HG03045 (cell line): ENCODE measurements around the gene PRR18.

Experiments used
- ATAC-seq: cut with Tn5 transposase; IDR thresholded peaks from one replicate; pipeline ENCODE4 v1.9.1; 2021; ENCODE audit warnings: mild to moderate bottlenecking, moderate library complexity; ENCODE audit not compliant: unreplicated experiment

The PRR18 gene

DNA sequence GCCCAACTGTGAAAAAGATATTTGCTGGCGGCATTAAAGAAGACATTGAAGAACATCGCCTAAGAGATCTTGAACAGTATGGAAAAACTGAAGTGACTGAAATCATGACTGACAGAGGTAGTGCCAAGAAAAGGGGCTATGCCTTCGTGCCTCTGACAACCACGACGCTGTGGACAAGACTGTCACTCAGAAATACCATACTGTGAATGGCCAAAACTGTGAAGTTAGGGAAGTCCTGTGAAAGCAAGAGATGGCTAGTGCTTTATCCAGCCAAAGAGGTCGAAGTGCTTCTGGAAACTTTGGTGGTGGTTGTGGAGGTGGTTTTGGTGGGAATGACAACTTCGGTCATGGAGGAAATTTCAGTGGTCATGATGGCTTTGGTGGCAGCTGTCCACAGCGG, 26.7 kb upstream of the PRR18 start:
- ATAC-seq = no peak

DNA sequence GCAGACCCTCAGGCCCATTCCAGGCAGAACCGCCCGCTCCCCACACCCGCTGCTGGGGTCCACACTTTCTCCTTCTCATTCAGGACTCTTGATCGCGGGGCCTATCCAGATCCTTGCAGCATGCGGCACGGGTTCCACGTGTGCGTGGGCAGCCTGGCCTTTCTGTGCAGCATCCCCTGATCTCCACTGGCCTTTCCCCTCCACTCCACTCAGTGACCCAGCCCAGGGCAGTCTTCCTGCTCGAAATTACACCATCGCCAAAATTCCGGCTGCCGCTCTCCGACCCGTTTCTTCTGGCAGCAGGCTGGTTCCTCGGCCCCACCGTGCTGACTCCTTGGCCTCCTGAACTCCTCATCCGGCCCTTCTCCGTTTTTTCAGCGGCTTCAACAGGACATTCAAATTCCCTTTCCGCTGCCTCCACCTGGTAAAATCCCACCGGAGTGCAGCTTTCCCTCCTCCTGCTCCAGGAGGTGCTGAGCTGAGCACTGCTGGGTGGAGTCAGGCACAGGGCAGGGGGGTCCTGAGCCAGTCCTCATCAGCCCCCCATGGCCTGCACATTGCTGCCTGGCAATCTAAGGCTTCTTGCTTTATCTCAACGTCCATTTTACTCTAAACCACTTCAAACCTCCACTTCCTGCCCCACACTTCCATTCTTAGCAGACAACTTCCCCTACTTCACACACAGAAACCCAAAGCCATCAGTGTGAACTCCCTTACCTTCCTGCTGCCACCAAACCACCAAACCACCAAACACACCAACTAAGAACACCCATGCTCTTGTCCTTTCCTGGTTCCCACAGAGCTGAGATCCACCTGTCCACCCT, 25.2 kb upstream of the PRR18 start:
- peak; percentile 56 for ATAC-seq

DNA sequence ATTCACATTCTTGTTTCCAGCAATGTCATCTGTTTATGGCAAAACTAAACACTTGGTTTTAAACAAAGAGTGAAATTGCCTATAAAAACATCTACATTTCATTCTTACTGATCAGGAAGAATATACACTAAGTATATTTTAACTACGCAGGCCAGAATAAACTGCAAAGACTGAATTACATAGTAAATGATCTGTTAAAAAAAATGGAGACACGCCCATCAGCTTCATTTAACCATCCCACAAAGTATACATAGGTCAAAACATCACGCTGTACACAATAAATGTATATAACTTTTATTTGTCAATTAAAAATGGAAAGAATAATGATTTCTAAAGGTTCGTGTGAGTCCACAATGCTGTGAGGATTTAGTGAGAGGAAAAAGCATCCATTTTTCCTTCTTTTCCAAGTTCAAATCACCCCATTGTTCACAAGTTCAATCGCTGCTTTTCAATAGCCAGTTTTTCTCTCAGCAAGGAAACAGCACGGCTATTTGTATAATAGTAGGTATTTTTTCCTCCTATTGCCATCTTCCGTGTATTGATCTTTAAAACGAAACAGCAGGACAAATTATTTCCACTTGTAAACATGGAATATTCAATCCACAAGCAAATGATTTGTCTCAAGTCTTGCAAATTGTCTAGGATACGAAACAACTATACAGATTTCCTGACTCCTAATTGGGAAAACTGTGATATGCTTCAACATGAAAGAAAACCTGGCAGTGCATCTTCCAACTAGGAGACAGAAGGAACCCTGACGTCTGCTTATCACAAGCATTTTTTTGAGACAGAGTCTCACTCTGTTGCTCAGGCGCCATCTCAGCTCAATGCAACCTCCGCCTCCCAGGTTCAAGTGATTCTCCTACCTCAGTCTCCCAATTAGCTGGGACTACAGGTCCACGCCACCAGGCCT, 23.6 kb upstream of the PRR18 start:
- ATAC-seq = no peak

DNA sequence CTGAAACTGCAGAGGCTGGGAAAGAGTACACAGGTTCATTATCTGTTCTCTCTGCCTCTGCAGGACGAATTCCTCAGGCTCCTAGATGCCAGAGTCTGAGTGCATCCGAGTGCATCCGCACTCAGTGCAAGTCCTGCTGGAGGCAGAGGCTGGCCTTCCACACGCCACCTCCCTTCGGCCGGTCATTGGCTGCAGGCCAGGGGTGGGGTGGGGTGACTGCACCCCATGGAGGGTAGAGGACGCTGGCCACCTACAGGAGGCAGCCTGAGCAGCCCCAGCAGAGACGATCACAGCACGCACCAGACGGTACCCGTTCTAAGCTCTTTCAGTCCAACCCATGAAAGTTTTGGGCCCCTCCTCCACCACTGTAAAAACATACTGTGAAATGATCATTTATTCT, 22.4 kb upstream of the PRR18 start:
- no peak for ATAC-seq

DNA sequence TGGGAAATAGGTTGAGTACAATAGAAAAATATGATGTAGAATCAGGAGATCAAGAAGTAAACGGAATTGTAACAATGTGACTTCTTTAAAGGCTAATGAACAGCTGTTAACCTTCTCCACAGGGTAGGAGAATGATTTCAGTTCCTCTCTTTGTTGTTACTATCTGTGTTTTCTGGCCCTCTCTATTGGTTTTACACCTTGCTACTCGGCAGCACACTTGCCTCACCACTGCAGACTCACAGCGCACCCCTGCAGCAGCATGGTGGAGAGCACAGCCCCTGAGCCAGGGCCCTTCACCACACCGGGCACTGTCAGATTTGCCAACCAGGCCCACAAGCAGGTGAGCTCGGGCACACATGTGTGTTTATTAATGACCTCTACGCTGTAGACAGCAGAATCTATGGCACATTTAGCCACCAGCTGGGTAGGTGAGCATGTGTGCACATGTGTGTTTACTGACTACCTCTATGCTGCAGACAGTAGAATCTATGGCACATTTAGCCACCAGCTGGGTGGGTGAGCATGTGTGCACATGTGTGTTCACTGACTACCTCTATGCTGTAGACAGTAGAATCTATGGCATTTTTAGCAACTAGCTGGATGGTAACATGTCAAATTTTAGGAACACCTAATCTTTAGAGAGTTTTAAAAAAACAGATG, 17.3 kb upstream of the PRR18 start:
- no peak for ATAC-seq

DNA sequence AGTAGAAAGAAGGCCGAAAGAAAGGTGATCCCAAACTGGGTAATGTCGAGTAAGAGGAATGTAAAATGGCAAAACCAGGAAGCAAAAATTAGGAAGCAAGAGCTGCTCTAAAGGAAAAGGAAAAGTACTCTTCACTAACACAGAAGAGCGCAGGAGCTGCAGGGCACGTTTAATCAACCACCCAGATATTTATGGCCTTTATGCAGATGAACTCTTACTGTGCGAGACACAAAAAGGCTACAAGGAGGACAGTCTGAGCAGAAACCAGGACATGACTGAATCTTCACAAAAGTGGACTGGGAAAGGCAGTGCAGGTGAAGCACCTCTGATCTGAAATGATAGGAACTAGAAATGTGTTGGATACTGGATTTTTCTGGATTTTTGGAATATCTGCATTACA, 15.2 kb upstream of the PRR18 start:
- ATAC-seq = no peak

DNA sequence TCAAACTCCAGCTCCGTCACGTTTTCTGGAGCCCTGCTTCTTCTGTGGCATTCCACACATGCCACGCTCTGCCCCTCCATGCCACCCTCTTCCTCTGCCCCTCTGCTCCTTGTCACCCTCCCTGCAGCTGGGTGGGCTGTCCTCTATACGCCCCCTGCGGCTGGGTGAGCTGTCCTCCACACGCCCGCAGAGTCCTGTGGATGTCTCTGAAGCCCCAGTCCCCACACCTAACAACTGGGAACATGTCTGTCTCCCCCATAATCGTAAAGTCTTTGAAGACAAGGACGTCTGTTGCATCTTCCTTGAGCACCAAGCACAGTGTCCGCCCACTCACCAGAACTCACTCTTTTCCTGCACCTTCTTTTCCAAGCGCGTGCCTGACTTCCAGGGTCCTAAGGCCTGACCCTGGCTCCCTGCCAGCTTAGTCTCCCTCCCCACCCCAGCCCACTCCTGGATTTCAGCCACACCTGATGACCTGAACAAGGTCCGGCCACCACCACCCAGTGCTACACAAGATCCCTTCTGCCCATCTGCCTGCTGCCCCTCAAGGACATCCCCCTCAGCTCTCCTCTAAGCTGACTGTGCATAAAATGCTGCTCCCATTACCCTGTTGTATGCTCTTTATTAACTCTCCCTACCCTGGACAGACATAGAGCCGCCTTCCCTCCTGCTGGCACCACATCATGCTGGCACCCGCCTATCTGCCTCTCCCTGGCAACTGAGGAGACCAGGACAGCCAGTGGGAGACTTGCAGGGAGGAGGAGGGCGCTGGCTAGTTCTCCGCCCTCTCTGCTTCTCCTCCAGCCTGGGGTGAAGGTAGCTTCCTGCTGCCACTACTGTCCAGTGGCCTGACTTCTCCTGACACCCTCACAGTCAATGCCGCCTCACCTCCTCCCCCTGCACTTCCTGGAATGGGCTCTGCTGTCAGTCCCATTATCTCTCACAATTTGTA, 10.7 kb upstream of the PRR18 start:
- ATAC-seq = no peak

DNA sequence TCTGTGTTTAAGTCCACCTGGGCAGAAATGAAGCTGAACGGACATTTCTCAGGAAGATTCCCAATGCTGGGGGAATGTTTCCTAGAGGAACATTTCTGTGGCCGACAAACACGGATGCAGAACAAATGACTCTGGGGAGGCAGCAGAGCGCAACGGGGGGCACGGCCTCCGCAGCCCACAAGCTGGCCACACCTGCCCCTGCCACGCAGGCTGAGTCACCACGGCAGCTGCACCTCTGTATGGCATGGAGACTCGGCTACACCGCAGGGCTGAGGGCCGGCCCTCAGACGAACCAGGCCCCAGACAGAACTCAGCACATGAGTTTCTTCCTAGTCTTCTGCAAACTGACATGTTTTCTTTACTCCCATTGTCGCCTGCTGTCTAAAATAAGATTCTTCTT, 10.0 kb upstream of the PRR18 start:
- no peak for ATAC-seq

DNA sequence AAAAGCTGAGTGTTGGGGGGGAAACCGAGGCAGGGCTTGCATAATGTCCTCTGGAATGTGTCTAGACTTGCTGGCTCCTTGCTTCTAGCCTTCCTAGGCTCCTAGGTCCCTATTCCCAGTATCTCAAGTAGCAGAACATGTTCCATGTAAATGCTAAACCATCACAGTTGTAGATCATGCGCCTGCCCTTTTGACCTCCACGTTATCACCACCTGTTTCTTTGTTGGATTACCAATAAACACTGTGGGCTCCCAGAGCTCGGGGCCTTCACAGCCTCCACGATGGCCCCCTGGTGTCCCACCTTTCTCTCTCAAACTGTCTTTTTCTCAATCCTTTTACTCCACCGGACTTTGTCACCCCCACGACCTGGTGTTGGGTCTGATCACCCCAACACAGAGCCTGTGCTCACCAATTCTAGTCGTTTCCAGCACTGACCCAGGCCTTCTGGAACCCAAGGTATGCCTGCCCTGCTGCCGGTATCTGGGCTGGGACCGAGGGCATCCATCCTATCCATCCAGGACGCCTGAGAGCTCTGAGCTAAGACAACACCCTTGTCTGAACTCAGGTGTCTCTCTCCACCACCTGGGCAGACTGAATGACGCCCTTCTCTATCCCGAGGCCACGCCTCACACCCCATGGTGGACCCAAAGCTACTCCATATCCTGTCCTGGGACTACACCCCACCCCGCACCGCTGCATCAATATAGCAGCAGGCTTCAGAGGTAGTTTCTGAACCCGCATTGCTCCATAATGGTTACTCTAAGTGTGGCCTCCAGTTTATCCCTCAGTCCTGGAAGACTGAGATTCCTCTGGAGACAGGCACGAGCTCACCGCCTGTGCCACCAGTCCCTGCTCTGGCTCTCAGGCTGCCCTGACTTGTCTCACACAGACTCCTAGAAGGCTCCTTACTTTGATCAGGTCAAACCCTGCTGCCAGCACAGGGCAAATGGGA, 9.3 kb upstream of the PRR18 start:
- no peak for ATAC-seq

DNA sequence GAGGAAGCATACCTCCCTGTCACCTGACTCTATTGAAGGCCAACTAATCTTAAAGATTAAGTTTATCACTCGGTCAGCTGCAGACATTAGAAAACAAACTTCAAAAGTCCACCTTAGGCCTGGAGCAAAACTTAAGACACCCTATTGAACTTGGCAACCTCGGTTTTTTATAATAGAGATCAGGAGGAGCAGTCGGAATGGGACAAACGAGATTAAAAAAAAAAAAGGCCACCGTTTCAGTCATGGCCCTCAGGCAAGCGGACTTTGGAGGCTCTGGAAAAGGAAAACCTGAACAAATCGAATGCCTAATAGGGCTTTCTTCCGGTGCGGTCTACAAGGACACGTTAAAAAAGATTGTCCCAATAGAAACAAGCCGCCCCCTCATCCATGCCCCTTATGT, 7.2 kb upstream of the PRR18 start:
- ATAC-seq = no peak

DNA sequence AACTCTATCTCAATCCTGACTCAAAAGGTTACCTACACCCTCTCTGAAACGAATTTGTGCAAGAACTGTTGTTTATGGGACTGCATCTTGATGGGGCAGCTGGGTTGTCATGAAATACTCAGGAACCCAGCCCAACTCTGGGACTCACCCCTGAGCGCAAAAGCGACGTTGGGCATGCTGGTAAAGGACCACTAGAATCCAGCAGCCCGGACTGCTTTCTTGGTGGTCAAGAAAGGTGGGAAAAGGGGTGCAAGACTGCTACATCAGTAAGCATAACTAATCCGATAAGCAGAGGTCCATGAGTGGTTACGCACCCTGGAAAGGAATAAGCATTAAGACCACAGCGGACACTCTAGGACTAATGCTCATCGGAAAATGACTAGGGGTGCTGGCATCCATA, 6.3 kb upstream of the PRR18 start:
- no peak for ATAC-seq

DNA sequence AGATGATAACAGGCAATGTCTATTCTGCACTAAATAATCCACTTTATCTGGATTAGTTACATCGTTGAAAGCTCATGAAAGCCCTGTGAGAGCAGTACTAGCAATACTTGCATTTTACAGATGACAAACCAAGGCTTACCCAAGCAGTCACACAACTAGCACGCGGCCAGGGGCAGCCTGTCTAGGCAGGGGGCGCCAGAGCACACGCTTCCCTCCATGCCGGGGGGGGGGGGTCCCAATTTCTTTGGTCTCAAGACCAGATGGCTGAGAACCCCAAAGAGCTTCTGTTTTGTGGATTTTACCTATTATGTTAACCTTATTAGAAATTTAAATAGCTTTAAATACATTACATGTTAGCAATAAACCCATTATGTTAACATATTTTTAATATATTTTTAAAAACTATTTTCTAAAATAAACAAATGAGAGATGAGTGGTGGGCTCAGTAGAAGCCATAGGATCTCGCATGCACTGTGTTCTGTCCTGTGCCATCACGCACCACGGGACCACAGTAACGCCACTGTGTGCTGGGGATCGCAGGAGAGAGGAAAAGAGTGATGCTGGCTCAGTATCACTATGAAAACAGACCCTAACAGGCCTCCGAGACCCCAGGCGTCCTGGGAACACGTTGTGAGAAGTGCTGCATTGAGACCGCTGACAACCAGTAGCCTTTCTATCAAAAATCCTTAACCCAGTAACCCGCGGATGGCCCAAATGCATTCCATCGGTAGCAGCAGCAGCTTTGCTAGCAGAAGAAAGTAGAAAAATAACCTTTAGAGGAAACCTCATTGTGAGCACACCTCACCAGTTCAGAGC, 5.3 kb upstream of the PRR18 start:
- ATAC-seq = peak; percentile 78

DNA sequence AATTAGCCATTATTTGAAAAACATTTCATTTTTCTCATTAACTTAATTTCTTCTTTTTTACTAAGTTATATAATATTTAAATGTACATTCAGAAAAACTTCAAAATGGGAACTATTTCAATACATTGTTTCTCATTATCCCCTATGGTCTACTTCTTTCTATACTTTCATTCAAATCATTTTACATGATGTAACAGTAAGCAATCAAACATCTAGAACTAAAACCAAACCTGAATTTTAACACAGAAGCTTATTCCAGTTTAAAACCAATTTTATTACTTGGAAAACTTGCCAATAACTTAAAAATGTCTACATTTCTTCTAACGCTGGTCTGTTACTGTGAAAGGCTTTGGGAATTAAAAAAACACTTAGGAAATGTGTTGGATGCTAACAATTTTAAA, 4.6 kb upstream of the PRR18 start:
- ATAC-seq = no peak

DNA sequence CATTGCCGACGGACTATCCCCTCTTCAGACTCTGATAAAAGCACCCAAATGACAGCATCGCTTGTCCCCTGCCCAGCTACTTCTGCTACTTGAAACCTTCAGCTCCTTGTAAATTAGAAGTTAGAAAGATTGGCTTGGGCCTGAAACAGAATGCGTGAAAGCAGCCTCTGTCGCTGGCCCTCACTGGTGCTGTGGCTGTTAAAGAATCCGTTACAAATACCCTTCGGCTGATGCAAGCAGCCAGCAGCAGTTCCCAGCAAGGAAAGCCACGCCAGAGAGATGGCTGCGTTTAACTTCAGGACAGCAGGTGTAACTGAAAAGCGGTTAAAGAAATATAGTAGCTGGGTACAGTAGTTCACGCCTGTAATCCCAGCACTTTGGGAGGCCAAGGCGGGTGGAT, 2.4 kb upstream of the PRR18 start:
- no peak for ATAC-seq

DNA sequence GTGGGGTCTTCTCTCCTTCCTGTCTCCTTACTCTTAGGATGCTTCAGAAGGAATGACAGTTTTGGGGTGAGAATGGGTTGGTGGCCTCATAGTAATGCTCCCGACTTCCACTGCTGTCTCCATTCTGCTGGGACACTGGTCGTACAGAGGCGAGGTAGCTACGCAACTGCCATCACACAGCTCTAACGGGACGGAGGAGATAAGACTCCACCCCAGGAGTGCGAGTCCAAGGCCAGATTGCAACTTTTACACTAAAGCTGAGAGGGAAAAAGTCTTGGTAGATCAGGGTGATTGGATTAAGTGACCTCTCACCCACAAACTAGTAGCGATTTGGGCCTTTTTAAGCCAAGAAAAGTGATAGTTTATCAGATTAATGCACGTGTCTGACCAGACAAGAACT, 1.8 kb upstream of the PRR18 start:
- ATAC-seq = no peak

DNA sequence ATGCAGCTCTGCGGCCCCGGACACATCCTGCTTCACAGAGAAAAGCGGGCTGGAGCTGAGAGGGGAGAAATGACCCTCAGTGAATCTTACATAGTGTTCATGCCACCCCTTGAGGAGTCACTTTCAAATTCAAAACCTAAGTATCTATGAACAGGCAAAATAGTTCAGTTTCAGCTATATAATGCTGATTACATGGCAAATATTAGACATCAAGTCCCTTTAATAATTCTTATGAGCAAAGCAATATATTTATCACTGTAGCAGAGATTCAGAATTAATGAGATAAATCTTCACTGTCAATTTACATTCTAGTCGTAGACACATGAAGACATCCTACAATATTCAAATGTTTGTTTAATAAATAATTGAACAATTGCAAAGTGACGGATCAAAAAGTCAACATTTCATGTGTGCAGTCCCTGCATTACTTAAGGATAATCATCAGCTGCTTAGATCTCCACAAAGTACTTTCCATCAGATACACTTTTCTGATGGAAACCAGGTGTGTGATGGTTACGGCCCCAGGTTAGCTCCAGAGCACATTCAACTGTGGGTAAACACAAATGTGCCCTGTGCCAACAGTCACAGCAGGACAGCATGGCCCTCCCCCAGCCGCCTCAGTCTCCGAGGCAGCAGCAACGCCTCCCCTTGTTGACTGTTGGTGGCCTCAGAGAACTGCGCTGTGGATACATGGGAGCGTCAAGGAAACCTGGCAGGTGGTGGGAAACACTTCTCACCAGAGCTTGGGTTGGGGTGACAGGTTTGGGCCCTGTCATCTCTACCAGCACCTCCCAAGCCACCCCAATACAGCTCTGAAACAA, 787 bp upstream of the PRR18 start:
- ATAC-seq = no peak
